ENCODE measurements around the gene ZDHHC8.

The ZDHHC8 gene

DNA sequence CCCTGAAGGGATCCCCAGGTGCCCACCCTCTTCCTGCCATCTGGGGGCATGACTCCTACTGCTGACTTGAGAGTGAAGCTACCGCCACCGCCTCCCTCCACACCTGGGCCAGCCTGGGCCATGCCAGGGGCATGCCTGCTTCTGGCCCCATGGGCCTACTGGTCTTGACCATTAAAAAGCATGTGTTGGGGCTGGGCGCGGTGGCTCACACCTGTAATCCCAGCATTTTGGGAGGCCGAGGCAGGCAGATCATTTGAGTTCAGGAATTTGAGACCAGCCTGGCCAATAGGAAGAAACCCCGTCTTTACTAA, 56.9 kb downstream of the ZDHHC8 start:
- Histone ChIP-seq H3K9me3 (ENCODE audit: severe bottlenecking) (no peaks in the 10 kb centered on the region), H3K4me3 (ENCODE audit: low read depth, low read length) (no peak overlapping the region), H3K27ac (no peak overlapping the region), H3K36me3 (no peaks in the 10 kb centered on the region), H3K27me3 (ENCODE audit: insufficient read depth, low read depth, severe bottlenecking) (no peaks in the 10 kb centered on the region)
- no peak for TF ChIP-seq CTCF (IDR thresholded peaks at IDR 0.05; ENCODE audit: low read depth, low read length)
- no peak for DNase-seq

GRCh38 chr22:20191000-20191515, 59.5 kb downstream of the ZDHHC8 start:
- Histone ChIP-seq H3K27ac (no peak overlapping the region), H3K27me3 (ENCODE audit: insufficient read depth, low read depth, severe bottlenecking) (no peaks in the 10 kb centered on the region), H3K9me3 (ENCODE audit: severe bottlenecking) (no peaks in the 10 kb centered on the region), H3K36me3 (no peaks in the 10 kb centered on the region), H3K4me3 (ENCODE audit: low read depth, low read length) (no peak overlapping the region)
- no peak for DNase-seq
- TF ChIP-seq CTCF (IDR thresholded peaks at IDR 0.05; ENCODE audit: low read depth, low read length), result no peak

DNA sequence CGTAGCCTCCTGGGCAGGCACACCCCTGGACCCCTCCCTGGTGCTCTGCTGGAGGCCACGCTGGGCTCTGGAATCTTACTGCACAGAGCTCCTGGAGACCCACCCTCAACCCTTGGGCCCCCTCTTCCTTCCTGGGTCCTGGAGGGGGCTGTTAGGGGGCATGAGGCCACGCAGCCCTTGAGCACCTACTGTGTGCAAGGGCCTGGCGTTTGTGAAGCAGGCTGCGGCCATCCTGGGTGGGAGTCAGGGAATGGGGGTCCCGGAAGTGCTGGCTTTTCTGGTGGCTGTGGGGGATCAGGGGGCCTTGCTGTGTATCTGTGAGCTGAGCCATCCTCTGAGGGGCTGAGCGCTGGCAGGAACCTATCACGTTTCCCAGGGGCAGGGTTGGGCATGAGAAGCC, 60.2 kb downstream of the ZDHHC8 start:
- TF ChIP-seq CTCF (IDR thresholded peaks at IDR 0.05; ENCODE audit: low read depth, low read length), result no peak
- no peaks in the 10 kb centered on the region for H3K27me3 ChIP-seq (ENCODE audit: insufficient read depth, low read depth, severe bottlenecking)
- no peak overlapping the region for H3K27ac ChIP-seq
- no peaks in the 10 kb centered on the region for H3K36me3 ChIP-seq
- no peak for DNase-seq
- no peaks in the 10 kb centered on the region for H3K9me3 ChIP-seq (ENCODE audit: severe bottlenecking)
- no peak overlapping the region for H3K4me3 ChIP-seq (ENCODE audit: low read depth, low read length)

DNA sequence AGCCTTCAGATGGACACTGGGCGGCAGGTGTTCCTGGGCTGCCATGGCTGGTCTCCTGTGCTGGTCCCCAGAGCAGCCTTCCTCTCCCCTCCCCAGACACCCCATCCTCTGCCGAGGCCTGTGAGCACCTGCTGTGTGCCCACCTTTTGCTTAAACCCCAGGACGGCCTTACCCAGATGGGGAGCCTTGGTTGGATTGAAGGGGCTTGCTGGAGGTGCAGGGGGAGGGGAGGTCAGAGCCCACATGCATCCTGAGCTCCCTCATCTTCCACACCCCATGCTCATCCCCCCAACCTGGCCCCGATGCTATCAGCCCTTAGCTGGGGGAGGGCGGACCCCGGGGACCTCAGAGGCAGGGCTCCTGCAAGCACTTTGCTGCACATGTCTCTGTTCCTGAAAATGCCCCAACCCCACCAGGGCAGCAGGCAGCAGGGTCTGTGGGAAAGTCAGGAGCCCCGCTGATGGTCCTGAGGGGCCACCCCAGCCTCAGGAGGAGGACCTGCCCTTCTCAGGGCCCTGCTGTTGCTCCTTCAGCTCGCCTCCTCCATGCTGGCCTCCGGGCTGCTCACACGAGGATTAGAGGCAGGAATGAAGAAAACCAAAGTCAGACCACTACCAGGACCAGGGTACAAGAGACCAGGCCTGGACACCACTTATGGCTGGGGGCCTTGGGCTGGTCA, 60.8 kb downstream of the ZDHHC8 start:
- Histone ChIP-seq H3K27ac (no peak overlapping the region), H3K27me3 (ENCODE audit: insufficient read depth, low read depth, severe bottlenecking) (no peaks in the 10 kb centered on the region), H3K4me3 (ENCODE audit: low read depth, low read length) (no peak overlapping the region), H3K9me3 (ENCODE audit: severe bottlenecking) (no peaks in the 10 kb centered on the region), H3K36me3 (no peaks in the 10 kb centered on the region)
- TF ChIP-seq CTCF (IDR thresholded peaks at IDR 0.05; ENCODE audit: low read depth, low read length), result no peak
- no peak for DNase-seq

GRCh38 chr22:20192972-20193760, 61.6 kb downstream of the ZDHHC8 start:
- no peaks in the 10 kb centered on the region for H3K27me3 ChIP-seq (ENCODE audit: insufficient read depth, low read depth, severe bottlenecking)

More at GRCh38 chr22:20192972-20193760, 61.6 kb downstream of the ZDHHC8 start:
- Histone ChIP-seq H3K4me3 (ENCODE audit: low read depth, low read length) (no peak overlapping the region), H3K27ac (no peak overlapping the region), H3K9me3 (ENCODE audit: severe bottlenecking) (no peaks in the 10 kb centered on the region), H3K36me3 (no peaks in the 10 kb centered on the region)
- DNase-seq, result no peak
- no peak for TF ChIP-seq CTCF (IDR thresholded peaks at IDR 0.05; ENCODE audit: low read depth, low read length)
